Measurements from ENCODE around the gene ERGIC3.

The ERGIC3 gene

DNA sequence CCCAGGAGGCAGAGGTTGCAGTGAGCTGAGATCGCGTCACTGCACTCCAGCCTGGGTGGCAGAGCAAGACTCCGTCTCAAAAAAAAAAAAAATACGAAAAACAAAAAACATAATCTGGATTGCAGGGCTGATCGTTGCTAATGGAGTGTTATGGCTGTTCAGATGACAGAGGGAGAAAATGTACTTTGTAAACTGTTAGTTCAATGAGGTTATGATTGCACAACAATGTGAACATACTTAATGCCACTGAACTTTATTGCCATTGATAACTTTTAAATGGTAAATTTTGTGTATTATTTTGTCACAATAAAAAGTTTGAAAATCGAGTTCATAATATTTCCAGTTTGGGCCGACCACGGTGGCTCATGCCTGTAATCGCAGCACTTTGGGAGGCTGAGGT is 22.9 kb upstream of the ERGIC3 start:
- TF ChIP-seq ZBTB7A (IDR thresholded peaks at IDR 0.05; ENCODE audit: low read depth) = no peak
- TF ChIP-seq EP300 (IDR thresholded peaks at IDR 0.05; ENCODE audit: borderline replicate concordance) = no peak
- no peak for TF ChIP-seq RAD21 (IDR thresholded peaks at IDR 0.05; ENCODE audit: low read depth)
- TF ChIP-seq, protein P1, sequence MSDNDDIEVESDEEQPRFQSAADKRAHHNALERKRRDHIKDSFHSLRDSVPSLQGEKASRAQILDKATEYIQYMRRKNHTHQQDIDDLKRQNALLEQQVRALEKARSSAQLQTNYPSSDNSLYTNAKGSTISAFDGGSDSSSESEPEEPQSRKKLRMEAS (IDR thresholded peaks at IDR 0.05) = no peak
- no peak for TF ChIP-seq TAF1 (IDR thresholded peaks at IDR 0.05; ENCODE audit: low read depth)
- TF ChIP-seq, protein P2, sequence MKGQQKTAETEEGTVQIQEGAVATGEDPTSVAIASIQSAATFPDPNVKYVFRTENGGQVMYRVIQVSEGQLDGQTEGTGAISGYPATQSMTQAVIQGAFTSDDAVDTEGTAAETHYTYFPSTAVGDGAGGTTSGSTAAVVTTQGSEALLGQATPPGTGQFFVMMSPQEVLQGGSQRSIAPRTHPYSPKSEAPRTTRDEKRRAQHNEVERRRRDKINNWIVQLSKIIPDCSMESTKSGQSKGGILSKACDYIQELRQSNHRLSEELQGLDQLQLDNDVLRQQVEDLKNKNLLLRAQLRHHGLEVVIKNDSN (IDR thresholded peaks at IDR 0.05) = no peak
- TF ChIP-seq YY1 (IDR thresholded peaks at IDR 0.05; ENCODE audit: low read depth) = no peak
- TF ChIP-seq EGR1 (IDR thresholded peaks at IDR 0.05) = no peak
- TF ChIP-seq CREB1 (IDR thresholded peaks at IDR 0.05; ENCODE audit: low read depth) = no peak
- no peak for TF ChIP-seq CEBPB (IDR thresholded peaks at IDR 0.05)
- no peak for TF ChIP-seq TEAD4 (IDR thresholded peaks at IDR 0.05)

DNA sequence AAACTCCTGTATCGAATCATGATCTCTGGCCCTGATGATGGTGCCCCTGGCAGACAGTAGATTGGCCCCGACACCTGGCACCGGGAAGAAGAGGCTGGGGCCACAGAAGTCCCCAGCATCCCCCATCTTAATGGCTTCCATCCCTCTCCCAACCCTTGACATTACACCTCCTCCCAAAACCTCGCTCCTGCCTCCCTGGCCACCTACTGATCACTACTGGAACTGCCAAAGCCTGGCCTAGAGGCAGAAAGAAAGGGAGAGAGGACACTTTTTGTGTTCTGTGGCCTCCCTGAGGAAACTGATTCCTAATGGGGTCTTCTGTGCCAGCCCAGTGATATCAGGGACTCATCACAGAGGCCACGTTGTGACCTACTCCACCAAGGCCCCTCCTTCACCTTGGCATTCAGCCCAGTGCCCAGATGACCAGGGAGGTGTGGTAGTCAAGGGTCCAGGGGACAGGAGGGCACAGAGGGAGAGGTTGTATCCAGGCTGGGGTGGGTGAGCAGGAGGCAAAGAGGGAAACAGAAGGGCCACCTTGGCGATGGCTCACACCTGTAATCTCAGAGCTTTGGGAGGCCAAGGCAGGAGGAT is 18.5 kb upstream of the ERGIC3 start:
- TF ChIP-seq NFIC (IDR thresholded peaks at IDR 0.05) = no peak
- TF ChIP-seq RAD21 (IDR thresholded peaks at IDR 0.05; ENCODE audit: low read depth) = peak; percentile 44
- TF ChIP-seq TCF12 (IDR thresholded peaks at IDR 0.05; ENCODE audit: low read depth) = no peak
- TF ChIP-seq TAF1 (IDR thresholded peaks at IDR 0.05; ENCODE audit: low read depth) = no peak
- TF ChIP-seq, protein P3, sequence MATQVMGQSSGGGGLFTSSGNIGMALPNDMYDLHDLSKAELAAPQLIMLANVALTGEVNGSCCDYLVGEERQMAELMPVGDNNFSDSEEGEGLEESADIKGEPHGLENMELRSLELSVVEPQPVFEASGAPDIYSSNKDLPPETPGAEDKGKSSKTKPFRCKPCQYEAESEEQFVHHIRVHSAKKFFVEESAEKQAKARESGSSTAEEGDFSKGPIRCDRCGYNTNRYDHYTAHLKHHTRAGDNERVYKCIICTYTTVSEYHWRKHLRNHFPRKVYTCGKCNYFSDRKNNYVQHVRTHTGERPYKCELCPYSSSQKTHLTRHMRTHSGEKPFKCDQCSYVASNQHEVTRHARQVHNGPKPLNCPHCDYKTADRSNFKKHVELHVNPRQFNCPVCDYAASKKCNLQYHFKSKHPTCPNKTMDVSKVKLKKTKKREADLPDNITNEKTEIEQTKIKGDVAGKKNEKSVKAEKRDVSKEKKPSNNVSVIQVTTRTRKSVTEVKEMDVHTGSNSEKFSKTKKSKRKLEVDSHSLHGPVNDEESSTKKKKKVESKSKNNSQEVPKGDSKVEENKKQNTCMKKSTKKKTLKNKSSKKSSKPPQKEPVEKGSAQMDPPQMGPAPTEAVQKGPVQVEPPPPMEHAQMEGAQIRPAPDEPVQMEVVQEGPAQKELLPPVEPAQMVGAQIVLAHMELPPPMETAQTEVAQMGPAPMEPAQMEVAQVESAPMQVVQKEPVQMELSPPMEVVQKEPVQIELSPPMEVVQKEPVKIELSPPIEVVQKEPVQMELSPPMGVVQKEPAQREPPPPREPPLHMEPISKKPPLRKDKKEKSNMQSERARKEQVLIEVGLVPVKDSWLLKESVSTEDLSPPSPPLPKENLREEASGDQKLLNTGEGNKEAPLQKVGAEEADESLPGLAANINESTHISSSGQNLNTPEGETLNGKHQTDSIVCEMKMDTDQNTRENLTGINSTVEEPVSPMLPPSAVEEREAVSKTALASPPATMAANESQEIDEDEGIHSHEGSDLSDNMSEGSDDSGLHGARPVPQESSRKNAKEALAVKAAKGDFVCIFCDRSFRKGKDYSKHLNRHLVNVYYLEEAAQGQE (IDR thresholded peaks at IDR 0.05; ENCODE audit: low read depth) = no peak
- TF ChIP-seq, protein P2 (IDR thresholded peaks at IDR 0.05) = no peak
- no peak for TF ChIP-seq ZBTB7A (IDR thresholded peaks at IDR 0.05; ENCODE audit: low read depth)
- TF ChIP-seq, protein P1 (IDR thresholded peaks at IDR 0.05) = no peak

DNA sequence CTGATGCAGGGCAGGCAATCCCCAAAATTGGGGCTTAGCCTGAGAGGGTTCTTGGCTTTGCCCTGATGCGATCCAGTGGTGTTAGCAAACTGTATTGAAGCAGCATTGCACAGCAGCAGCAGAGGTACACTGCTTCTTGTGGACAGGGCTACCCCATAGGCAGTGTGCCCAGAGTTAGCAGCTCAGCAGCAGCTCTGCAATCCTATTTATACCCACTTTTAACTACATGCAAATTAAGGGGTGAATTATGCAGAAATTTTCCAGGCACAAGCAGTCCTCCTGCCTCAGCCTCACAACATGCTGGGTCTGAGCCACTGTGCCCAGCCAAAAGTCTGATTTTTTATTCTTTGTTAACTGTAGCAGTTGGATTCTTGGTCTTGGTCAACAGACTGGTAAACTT is 16.2 kb upstream of the ERGIC3 start:
- no peak for TF ChIP-seq NFIC (IDR thresholded peaks at IDR 0.05)
- TF ChIP-seq CREB1 (IDR thresholded peaks at IDR 0.05; ENCODE audit: low read depth) = no peak
- no peak for TF ChIP-seq TEAD4 (IDR thresholded peaks at IDR 0.05)
- TF ChIP-seq, protein P1 (IDR thresholded peaks at IDR 0.05) = no peak
- TF ChIP-seq TAF1 (IDR thresholded peaks at IDR 0.05; ENCODE audit: low read depth) = no peak
- TF ChIP-seq CEBPB (IDR thresholded peaks at IDR 0.05) = no peak
- TF ChIP-seq RAD21 (IDR thresholded peaks at IDR 0.05; ENCODE audit: low read depth) = no peak
- TF ChIP-seq YY1 (IDR thresholded peaks at IDR 0.05; ENCODE audit: low read depth) = no peak
- no peak for TF ChIP-seq EP300 (IDR thresholded peaks at IDR 0.05; ENCODE audit: borderline replicate concordance)
- no peak for TF ChIP-seq ZBTB7A (IDR thresholded peaks at IDR 0.05; ENCODE audit: low read depth)
- TF ChIP-seq, protein P3 (IDR thresholded peaks at IDR 0.05; ENCODE audit: low read depth) = no peak

DNA sequence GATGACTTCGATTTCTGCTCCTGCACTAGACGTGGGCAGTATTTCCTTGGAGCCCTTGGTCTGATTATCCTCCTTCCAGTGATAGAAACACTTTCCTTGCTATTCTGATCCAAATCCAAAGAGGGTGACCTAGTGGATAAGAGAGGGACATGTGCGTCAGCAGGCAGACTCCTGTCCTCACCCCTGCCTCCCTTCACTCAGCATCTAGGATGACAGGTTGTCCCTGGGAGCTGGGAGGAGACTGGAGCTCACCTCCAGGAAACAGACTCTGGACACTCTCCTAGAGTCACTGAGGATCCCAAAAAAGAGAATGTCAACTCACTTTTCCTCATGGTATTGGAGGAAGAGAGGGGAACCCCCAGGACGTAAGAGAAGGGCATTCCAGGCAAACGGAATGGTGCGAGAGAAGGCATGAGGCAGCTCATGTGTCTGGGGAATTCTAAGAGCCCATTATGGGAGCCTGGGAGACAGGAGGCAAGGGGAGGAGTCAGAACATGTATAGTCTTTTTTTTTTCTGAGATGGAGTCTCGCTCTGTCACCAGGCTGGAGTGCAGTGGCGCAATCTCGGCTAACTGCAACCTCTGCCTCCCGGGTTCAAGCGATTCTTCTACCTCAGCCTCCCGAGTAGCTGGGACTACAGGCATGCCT is 14.6 kb upstream of the ERGIC3 start:
- TF ChIP-seq RAD21 (IDR thresholded peaks at IDR 0.05; ENCODE audit: low read depth) (no peak), FOXM1 (IDR thresholded peaks at IDR 0.05; ENCODE audit: borderline replicate concordance, low read depth) (no peak), CREB1 (IDR thresholded peaks at IDR 0.05; ENCODE audit: low read depth) (no peak), TCF12 (IDR thresholded peaks at IDR 0.05; ENCODE audit: low read depth) (no peak), CEBPB (IDR thresholded peaks at IDR 0.05) (no peak), EP300 (IDR thresholded peaks at IDR 0.05; ENCODE audit: borderline replicate concordance) (no peak), ZBTB7A (IDR thresholded peaks at IDR 0.05; ENCODE audit: low read depth) (no peak), NFIC (IDR thresholded peaks at IDR 0.05) (no peak), EGR1 (IDR thresholded peaks at IDR 0.05) (no peak), YY1 (IDR thresholded peaks at IDR 0.05; ENCODE audit: low read depth) (no peak), TEAD4 (IDR thresholded peaks at IDR 0.05) (no peak)
- TF ChIP-seq, protein P3 (IDR thresholded peaks at IDR 0.05; ENCODE audit: low read depth) = no peak
- TF ChIP-seq, protein P1 (IDR thresholded peaks at IDR 0.05) = no peak
- TF ChIP-seq, protein P2 (IDR thresholded peaks at IDR 0.05) = no peak
